HCT116 (cell line): ENCODE data around the gene BBS7.

Source experiments
- CEBPB ChIP-seq: IDR thresholded peaks from 2 replicates; pipeline ENCODE4 v1.6.1; 2012; ENCODE audit warnings: low read depth
- EGR1 ChIP-seq: IDR thresholded peaks from 2 replicates; pipeline ENCODE4 v1.6.1; 2012; ENCODE audit warnings: low read depth
- EZH2 ChIP-seq: fragments of 200-600 bp; sonication (generic); IDR thresholded peaks from 2 replicates; pipeline ENCODE4 v1.6.1; 2017; ENCODE audit warnings: antibody characterized with exemption, mixed run types
- FOSL1 ChIP-seq: IDR thresholded peaks from 2 replicates; pipeline ENCODE4 v1.6.1; 2012; ENCODE audit warnings: low read depth
- JUND ChIP-seq: IDR thresholded peaks from 2 replicates; pipeline ENCODE4 v1.6.1; 2012
- POLR2A ChIP-seq: IDR thresholded peaks from 2 replicates; pipeline ENCODE4 v1.7.0; 2011; ENCODE audit warnings: borderline replicate concordance; ENCODE audit not compliant: insufficient read depth, insufficient read length; ENCODE audit errors: extremely low read depth
- RAD21 ChIP-seq: IDR thresholded peaks from 2 replicates; pipeline ENCODE4 v1.6.1; 2012; ENCODE audit warnings: low read depth, mild to moderate bottlenecking
- SIN3A ChIP-seq: IDR thresholded peaks from 2 replicates; pipeline ENCODE4 v1.6.1; 2012; ENCODE audit warnings: low read depth
- YY1 ChIP-seq: IDR thresholded peaks from 2 replicates; pipeline ENCODE4 v1.6.1; 2011; ENCODE audit warnings: low read length, low read depth, moderate library complexity, mild to moderate bottlenecking; ENCODE audit not compliant: insufficient replicate concordance; ENCODE audit errors: extremely low read depth
- TF ChIP-seq, protein P1 (sequence below): IDR thresholded peaks from 2 replicates; pipeline ENCODE4 v1.6.1; 2012; ENCODE audit warnings: low read depth
- TF ChIP-seq, protein P2 (sequence below), 3 experiments: fragments of 200-600 bp in 1 of 3; sonication (generic) in 1 of 3; IDR thresholded peaks in 2 of 3; conservative IDR thresholded peaks in 1 of 3; 2 replicates each; pipeline ENCODE4 v1.5.1; 2012 to 2017; ENCODE audit warnings: low read depth in 2 of 3, low read length in 2 of 3, antibody characterized with exemption in 1 of 3, borderline replicate concordance in 1 of 3, control low read depth in 1 of 3, mild to moderate bottlenecking in 1 of 3, mixed read lengths in 1 of 3, mixed run types in 1 of 3, moderate library complexity in 1 of 3; ENCODE audit not compliant: insufficient read depth in 1 of 3
- TF ChIP-seq, protein P3 (sequence below): IDR thresholded peaks from 2 replicates; pipeline ENCODE4 v1.6.1; 2011; ENCODE audit warnings: mild to moderate bottlenecking, low read length, moderate library complexity; ENCODE audit not compliant: insufficient replicate concordance; ENCODE audit errors: extremely low read depth

DNA sequence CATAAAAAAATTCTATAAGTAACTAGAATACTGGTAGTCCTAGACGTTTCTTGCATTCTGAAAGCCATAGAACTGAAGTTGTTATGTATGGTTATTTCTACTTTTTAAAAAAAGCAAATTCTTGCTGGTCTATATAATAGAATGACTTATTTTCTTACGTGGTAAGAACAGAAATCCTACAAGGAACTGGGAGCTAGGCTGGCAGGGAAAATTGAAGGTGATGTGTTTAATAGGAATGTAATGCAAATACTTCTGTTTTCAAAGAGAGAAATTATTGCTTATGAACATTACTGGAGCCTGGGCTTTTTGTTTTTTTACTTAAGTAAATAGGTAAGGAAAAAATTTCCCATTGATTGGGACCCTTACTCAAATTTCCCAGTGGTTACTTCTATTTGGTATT lies 55.5 kb downstream of the BBS7 start:
- no peak for TF ChIP-seq POLR2A
- no peak for TF ChIP-seq SIN3A
- no peak for TF ChIP-seq RAD21
- TF ChIP-seq, protein P1, sequence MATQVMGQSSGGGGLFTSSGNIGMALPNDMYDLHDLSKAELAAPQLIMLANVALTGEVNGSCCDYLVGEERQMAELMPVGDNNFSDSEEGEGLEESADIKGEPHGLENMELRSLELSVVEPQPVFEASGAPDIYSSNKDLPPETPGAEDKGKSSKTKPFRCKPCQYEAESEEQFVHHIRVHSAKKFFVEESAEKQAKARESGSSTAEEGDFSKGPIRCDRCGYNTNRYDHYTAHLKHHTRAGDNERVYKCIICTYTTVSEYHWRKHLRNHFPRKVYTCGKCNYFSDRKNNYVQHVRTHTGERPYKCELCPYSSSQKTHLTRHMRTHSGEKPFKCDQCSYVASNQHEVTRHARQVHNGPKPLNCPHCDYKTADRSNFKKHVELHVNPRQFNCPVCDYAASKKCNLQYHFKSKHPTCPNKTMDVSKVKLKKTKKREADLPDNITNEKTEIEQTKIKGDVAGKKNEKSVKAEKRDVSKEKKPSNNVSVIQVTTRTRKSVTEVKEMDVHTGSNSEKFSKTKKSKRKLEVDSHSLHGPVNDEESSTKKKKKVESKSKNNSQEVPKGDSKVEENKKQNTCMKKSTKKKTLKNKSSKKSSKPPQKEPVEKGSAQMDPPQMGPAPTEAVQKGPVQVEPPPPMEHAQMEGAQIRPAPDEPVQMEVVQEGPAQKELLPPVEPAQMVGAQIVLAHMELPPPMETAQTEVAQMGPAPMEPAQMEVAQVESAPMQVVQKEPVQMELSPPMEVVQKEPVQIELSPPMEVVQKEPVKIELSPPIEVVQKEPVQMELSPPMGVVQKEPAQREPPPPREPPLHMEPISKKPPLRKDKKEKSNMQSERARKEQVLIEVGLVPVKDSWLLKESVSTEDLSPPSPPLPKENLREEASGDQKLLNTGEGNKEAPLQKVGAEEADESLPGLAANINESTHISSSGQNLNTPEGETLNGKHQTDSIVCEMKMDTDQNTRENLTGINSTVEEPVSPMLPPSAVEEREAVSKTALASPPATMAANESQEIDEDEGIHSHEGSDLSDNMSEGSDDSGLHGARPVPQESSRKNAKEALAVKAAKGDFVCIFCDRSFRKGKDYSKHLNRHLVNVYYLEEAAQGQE = no peak
- no peak for TF ChIP-seq YY1
- TF ChIP-seq, protein P2, sequence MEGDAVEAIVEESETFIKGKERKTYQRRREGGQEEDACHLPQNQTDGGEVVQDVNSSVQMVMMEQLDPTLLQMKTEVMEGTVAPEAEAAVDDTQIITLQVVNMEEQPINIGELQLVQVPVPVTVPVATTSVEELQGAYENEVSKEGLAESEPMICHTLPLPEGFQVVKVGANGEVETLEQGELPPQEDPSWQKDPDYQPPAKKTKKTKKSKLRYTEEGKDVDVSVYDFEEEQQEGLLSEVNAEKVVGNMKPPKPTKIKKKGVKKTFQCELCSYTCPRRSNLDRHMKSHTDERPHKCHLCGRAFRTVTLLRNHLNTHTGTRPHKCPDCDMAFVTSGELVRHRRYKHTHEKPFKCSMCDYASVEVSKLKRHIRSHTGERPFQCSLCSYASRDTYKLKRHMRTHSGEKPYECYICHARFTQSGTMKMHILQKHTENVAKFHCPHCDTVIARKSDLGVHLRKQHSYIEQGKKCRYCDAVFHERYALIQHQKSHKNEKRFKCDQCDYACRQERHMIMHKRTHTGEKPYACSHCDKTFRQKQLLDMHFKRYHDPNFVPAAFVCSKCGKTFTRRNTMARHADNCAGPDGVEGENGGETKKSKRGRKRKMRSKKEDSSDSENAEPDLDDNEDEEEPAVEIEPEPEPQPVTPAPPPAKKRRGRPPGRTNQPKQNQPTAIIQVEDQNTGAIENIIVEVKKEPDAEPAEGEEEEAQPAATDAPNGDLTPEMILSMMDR (IDR thresholded peaks at IDR 0.05 in 2 of 3, conservative IDR thresholded peaks at IDR 0.05 in 1 of 3; ENCODE audit: borderline replicate concordance in 1 of 3, insufficient read depth in 1 of 3, low read depth in 2 of 3, low read length in 2 of 3) = no peak
- no peak for TF ChIP-seq EZH2
- TF ChIP-seq, protein P3, sequence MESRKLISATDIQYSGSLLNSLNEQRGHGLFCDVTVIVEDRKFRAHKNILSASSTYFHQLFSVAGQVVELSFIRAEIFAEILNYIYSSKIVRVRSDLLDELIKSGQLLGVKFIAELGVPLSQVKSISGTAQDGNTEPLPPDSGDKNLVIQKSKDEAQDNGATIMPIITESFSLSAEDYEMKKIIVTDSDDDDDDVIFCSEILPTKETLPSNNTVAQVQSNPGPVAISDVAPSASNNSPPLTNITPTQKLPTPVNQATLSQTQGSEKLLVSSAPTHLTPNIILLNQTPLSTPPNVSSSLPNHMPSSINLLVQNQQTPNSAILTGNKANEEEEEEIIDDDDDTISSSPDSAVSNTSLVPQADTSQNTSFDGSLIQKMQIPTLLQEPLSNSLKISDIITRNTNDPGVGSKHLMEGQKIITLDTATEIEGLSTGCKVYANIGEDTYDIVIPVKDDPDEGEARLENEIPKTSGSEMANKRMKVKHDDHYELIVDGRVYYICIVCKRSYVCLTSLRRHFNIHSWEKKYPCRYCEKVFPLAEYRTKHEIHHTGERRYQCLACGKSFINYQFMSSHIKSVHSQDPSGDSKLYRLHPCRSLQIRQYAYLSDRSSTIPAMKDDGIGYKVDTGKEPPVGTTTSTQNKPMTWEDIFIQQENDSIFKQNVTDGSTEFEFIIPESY = no peak
- TF ChIP-seq CEBPB = no peak
- no peak for TF ChIP-seq JUND
- no peak for TF ChIP-seq EGR1
- TF ChIP-seq FOSL1 = no peak
